Right ventricle myocardium superior (tissue), 1 donor: ENCODE measurements around the gene C11orf58. TPM values are rescaled to one million over a fixed set of nuclear protein-coding genes. Genes with fewer than 3 reads are reported as not detected.
A peak's percentile ranks its signal among the peaks of the same experiment; 100 is the strongest.

Experiments used
- ATAC-seq: fragments of 200-7000 bp; cut with Tn5 transposase; one replicate; pipeline ENCODE4 v1.9.1; 2020; ENCODE audit warnings: mild to moderate bottlenecking; ENCODE audit not compliant: poor library complexity
- DNase-seq: peaks from one replicate; pipeline ENCODE4 v3.0.0-alpha.2; 2020
- intact Hi-C: fragments of 100-400 bp; cut with DNase I; formaldehyde crosslinking; loops from one replicate; pipeline ENCODE4 v1.11.2; 2022
- total RNA-seq: library from RNA; stranded (reverse); fragmentation: NEBNext Ultra II Directional; extraction: Animal tissue kit (Norgen Biotek cat#: 25700); gene quantifications from one replicate; pipeline ENCODE4 v1.2.1, GENCODE V29; 2021
- donor health status: DM: no; HTN: yes; CAD: no; lungs with severe emphysema.

C11orf58 gene
- total RNA-seq, 1 donor from 2014 or later = 110 TPM

DNA sequence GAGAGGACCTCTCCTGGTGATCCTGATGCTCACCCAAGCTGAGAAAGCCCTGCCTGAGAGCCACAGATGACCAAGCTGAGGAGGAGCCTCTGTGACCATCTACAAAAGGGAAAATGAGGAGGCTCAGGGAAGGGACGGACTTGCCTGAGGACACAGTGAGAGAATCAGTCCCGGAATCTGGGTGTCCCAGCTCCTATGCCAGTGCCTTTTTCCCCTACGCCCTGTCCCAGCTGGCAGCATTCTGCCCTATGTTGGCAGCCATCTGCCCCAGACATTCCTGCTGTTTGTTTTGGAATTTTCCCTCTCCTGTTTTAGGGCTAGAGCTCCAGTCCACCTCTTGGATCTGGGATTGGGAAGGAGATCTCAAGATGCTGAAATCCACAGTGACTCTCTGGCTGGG is 54.6 kb downstream of the C11orf58 start:
- intact Hi-C loops = no loop called here
- DNase-seq (no peak), ATAC-seq (no peak)

- no peak for DNase-seq
- intact Hi-C loops = no loop called here
- ATAC-seq = no peak
Measured at GRCh38 chr11:16793511-16793910, 55.1 kb downstream of the C11orf58 start.

DNA sequence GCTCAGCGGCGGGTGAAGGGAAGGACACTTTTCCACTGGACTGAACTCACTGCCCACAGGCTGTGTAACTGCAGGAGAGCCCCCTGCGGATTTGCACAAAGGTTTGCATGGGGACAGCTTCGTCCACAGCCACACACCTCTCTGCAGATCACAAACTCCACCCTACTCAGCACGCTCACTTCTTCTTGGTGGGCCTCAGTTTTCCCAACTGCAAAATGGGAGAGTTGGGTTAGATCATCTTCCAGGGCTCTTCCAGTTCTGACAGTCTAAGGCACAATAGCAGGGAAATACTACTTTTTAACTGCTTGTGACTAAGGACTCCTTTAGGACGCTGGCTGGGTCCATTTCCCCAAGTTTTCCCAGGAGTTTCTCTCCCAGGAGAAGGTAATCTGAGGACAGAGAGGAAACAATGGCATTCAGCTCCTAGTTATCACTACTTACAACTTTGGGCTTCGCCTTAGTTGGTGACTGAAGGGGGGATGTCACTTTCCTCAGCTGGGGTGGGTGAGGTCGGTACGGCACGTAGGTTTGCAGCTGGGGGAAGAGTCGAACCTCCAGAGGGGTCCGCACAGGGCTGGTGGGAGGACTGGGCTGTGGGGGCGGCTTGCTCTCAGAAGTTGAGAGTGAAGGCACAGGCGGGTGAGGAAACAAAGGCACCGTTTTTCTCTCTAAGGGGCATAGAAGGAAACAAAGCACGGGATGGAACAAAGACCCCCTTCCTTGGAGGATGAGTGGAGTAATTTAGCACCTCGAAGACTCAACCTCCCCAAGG is 55.8 kb downstream of the C11orf58 start:
- no peak for DNase-seq
- intact Hi-C loops = no loop called here
- ATAC-seq = no peak

DNA sequence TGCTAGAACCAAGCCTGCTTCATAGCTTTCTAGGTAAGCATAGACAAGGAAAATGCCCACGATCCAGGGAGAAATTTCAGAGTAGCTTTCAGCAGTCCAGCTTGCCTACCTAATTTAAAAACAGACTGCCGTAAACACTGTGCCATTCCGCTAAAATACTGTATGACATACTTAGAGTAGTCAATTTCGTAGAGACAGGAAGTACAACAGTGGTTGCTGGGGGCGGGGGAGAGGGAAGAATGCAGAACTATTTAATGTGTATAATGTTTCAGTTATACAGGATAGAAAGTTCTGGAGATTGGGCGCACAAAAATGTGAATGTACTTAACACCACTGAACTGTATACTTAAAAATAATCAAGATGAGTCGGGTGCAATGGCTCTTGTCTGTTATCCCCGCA is 56.7 kb downstream of the C11orf58 start:
- DNase-seq (no peak), ATAC-seq (no peak)
- intact Hi-C loops = no loop called here

- ATAC-seq (no peak), DNase-seq (no peak)
- intact Hi-C loops = no loop called here
Measured at GRCh38 chr11:16796311-16796710, 57.9 kb downstream of the C11orf58 start.

GRCh38 chr11:16797776-16798175 is 59.3 kb downstream of the C11orf58 start:
- DNase-seq = no peak
- intact Hi-C loops = no loop called here
- no peak for ATAC-seq

DNA sequence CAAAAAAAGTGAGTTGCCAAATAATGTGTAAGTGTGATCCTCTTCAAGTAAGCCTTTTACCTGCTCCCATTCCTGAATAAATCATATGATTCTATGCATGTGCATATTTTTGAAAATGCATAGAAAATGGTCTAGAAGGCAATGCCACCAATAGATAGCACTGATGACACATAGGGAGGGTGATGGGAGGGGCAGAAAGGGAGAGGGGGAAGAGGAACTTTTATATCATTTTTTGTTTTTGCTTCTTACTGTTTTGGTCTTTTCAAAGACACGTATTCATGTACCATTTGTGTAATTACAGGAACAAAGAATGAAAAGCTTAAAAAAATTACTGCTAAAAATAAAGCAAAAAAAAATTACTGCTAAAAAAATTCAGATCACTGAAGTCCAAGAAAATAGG is 60.8 kb downstream of the C11orf58 start:
- ATAC-seq (no peak), DNase-seq (no peak)
- intact Hi-C loops = no loop called here

GRCh38 chr11:16799890-16800289 is 61.4 kb downstream of the C11orf58 start:
- ATAC-seq (no peak), DNase-seq (no peak)
- intact Hi-C loops = no loop called here

DNA sequence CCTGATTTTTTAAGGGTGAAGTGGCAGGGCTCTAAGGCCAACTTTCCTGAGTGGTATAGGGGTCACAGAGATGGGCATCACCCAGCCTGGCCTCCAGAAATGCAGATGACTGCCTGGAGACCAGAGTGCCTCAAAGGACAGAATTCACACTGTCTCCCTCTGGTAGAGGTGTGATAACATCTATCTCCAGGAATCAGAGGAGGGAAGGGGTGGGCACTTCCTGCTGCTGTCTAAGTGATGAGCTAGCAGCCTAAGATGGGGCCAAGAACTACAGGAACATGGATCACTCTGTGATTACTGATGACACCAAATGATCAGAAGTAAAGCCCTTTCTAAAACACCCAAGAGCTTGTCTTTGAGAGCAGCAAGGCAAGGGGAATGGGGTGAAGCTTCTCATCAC is 61.9 kb downstream of the C11orf58 start:
- DNase-seq = no peak
- no peak for ATAC-seq
- intact Hi-C loops = no loop called here

DNA sequence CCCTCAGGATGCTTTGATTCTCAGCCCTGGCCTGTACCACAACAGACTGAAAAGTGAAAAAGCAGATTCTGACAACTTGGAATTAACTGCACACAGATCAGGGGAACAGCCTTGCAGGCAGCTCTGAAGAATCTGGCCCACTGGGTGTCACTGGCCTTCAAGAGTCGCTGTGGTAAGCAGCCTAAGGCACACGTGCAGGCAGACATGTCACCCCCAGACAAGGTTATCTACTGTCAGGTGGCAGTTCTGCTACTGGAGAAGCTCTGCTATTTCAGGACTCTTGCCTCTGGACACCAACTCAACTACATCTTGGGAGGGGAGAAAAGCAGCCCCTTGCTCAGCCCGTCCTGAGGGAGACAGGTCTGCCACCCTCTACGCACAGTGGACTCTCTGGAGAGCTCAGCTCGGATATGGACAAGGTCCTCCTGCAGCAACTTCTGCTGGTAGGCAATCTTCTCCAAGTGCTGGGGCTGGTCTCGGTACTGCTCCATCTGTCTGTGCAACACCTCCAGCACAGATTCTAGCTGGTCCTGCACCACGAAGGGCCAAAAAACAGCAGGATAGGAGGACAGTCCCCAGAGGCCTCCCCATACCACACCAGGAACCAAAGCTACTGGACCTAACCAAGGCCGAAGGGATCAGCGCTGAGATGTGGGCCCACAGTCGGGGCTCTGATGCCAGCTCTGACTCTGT is 63.0 kb downstream of the C11orf58 start:
- intact Hi-C loops = no loop called here
- DNase-seq (no peak), ATAC-seq (peak; percentile 64)

DNA sequence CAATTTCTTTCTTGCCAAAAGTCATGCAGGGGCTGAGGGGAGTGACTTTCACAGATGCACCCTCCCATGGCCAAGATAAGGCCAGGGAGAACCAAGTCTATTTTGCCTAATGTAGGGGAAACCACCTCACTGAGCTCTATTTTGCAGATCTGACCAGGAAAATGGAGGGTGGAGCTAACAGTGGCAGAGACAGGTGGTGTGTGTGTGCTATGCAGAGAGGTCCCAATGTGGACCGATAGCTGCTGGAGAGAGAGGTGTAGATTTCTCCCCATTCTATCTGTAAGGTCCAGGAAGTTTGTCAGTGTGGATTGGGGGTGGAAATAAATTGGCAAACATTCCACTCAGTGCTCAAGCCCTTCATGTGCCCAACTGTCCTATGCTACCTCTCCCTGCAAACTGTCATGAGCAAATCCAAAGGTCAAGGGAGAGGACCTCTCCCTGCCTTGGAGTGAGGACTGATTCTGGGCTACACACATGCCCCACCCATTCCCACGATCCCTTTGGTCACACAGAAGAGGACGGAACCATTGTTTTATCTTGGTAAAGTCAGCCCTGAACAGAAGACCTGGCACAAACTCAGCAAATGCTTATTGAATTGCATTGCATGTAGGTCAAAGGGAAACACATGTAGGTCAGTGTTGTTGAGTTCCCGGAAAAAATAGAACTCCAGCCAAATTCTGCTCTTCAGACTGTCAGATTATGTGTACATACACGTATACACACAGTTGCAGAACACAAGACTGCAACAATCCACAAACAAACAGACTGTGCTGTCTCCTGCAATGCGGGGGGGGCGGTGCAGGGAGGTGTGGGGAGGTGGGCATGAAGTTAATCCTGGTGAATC is 65.9 kb downstream of the C11orf58 start:
- DNase-seq (no peak), ATAC-seq (peak; percentile 59)
- intact Hi-C loops = no loop called here

DNA sequence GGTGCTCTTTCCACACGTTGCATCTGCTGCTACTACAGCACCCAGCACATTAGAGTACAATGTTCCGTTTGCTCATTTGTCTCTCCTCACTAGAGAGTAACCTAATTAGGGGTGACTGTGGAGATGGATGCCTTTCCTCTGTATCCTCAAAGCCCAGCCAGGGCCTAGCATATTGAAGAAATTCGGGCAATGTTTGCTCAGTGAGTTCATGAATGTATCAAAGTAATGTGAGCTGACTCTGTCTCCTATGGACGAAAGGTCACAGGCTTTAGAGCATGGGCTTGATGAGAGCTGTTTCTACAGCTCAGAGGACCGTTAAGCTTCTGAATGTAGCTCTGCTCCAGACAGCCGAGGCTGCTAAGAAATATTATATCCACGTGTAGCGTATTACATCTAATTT is 67.5 kb downstream of the C11orf58 start:
- DNase-seq (no peak), ATAC-seq (no peak)
- intact Hi-C loops = no loop called here

GRCh38 chr11:16806791-16807190 is 68.3 kb downstream of the C11orf58 start:
- ATAC-seq = peak; percentile 23
- intact Hi-C loops = no loop called here
- DNase-seq = peak; percentile 64

- intact Hi-C loops = no loop called here
- DNase-seq = no peak
- no peak for ATAC-seq
Measured at GRCh38 chr11:16807306-16807705, 68.9 kb downstream of the C11orf58 start.
